ENCODE measurements around the gene ZNF575.
"Not testable (repeated sequence)": the region's sequence is repeated elsewhere in the genome, so short reads cannot be mapped to it uniquely, and the experiment has no call there.

DNA sequence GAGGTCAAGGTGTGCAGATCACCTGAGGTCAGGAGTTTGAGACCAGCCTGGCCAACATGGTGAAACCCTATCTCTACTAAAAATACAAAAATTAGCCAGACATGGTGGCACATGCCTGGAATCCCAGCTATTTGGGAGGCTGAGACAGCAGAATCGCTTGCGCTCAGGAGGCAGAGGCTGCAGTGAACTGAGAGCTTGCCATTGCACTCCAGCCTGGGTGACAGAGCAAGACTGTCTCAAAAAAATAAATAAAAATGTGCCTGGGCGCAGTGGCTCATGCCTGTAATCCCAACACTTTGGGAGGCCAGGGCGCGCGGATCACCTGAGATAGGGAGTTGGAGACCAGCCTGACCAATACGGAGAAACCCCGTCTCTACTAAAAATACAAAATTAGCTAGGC is 9.3 kb upstream of the ZNF575 start:
- TF ChIP-seq, protein P1, sequence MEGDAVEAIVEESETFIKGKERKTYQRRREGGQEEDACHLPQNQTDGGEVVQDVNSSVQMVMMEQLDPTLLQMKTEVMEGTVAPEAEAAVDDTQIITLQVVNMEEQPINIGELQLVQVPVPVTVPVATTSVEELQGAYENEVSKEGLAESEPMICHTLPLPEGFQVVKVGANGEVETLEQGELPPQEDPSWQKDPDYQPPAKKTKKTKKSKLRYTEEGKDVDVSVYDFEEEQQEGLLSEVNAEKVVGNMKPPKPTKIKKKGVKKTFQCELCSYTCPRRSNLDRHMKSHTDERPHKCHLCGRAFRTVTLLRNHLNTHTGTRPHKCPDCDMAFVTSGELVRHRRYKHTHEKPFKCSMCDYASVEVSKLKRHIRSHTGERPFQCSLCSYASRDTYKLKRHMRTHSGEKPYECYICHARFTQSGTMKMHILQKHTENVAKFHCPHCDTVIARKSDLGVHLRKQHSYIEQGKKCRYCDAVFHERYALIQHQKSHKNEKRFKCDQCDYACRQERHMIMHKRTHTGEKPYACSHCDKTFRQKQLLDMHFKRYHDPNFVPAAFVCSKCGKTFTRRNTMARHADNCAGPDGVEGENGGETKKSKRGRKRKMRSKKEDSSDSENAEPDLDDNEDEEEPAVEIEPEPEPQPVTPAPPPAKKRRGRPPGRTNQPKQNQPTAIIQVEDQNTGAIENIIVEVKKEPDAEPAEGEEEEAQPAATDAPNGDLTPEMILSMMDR (conservative IDR thresholded peaks at IDR 0.05) = not testable (repeated sequence)
- TF ChIP-seq ZFX (IDR thresholded peaks at IDR 0.05) = not testable (repeated sequence)

Data from C4-2B (cell line).